NOMO-1 treated with DMSO at 0.1 percent for 48 hours (cell line): ENCODE data around the gene HNRNPA2B1.

Experiments
- DNase-seq: peaks from one replicate; lab custom pipeline; 2025; ENCODE audit not compliant: unreplicated experiment; lab: John Stamatoyannopoulos, UW

Gene HNRNPA2B1

DNA sequence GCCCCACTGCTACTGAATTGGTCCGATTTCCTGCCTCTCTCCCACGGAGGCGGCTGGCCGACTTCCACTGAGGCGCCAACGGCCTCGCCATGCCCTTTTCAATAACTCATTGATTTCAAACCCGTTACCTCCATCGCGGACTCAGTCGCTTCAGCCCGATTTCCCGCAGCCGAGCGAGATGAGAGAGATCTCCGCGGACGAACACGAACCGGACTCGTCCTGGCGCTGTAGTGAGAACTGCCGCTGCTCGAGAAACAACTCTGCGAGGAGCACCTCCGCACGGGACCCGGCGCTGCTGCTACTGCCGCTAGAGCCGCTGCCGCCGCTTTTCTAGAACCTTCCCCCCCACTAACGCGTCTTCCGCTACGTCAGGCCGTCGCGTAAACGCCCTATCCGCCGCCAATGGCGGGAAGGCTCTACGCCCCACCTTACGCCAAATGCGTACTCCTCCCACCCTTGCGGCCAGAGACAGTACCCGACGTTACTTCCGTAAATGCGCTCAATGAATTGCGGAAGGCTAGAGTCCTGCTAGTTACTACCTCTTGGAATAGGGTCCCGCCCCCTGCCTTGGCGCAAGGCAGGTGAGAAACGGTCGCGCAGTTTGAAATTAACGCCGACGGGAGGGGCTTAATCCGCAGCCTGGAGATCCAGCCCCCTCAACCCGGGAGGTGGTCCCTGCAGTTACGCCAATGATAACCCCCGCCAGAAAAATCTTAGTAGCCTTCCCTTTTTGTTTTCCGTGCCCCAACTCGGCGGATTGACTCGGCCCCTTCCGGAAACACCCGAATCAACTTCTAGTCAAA, at the start of gene HNRNPA2B1:
Gene HNRNPA2B1, minus strand, starts transcription at position 303 of the 803 bp plus-strand sequence. Its CDS starts 169 bp downstream, at position 134.
- DNase-seq, result peak; percentile 98

DNA sequence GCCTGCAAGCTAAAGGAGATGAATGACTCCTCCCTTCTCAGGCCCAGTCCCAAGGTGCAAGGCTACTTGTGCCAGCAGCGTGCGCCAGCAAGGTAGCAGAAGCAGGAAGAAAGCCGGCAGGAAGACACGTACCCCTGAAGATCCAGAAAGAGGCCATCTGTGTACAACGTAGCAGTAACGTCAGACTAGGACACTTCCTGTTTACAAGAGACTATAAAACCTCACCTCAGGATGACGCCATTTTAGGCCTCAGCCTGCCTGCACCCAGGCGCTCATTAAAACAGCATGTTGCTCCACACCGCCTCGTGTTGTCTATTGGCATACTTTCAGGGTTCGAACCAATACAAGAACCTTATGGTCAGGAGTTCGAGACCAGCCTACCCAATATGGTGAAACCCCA, 49.7 kb upstream of the HNRNPA2B1 start:
- DNase-seq, result no peak

DNA sequence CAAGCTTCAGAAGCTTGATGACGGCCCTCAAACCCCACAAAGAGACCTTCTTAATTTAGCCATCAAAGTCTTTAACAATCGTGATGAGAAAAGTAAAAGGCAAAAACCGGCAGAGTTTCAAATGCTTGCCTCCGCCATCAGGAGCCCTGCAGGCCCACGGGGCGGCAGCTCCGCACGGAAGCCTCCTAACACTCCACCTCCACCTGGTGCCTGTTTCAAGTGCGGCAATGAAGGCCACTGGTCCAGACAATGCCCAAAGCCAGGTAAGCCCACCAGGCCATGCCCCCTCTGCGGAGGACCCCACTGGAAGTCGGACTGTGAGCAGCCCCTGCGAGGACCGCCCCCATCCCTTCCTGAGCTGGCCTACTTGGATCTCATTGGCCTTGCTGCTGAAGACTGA, 44.6 kb upstream of the HNRNPA2B1 start:
- DNase-seq, result no peak

DNA sequence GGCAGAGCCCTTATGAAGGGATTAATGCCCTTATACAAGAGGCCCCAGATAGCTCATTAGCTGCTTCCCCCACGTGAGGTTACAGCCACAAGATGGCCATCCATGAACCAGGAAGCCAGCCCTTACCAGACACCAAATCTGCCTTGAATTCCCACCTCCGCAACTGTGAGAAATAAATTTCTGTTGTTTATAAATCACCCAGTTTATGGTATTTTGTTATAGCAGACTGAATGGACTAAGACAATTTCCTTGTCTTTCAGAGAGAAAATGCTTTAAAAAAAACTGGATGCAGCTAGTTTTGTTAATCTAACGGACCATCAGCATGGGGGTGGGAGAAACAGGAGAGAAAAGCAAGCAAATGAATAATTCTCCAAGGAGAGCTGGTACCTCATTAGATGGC, 37.5 kb upstream of the HNRNPA2B1 start:
- DNase-seq, result no peak

DNA sequence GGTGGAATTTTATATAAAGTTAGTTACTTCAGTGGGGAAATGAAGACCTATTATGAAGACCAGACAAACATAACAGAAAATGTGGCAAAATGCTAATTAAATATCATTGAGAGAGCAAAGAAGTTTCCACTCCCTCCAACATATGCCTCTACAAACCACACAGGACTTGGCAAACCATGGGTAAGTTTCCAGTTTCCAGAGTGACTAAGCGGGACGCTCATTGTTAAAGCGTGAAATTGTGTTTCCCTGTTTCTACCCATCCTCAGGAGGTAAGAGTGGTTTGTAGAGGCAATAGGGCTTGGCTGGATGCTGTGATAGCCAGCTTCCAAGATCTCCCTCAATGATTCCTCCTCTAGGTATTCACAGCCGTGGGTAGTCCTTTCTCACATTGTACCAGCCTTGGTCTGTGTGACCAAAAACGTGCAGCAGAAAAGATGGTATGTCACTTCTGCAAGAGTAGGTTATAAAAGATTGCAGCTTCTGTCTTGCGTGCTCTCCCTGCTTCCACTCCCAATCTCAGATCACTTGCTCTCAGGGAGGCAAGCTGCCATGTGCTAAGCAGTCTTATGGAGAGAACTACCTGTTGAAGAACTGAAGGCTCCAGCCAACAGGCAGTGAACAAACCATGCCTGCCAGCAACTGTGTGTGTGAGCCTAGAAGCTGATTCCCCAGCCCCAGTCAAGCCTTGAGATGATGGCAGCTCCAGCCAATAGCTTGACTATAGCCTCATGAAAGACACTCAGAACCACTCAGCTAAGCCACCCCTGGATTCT, 36.7 kb upstream of the HNRNPA2B1 start:
- DNase-seq, result no peak

DNA sequence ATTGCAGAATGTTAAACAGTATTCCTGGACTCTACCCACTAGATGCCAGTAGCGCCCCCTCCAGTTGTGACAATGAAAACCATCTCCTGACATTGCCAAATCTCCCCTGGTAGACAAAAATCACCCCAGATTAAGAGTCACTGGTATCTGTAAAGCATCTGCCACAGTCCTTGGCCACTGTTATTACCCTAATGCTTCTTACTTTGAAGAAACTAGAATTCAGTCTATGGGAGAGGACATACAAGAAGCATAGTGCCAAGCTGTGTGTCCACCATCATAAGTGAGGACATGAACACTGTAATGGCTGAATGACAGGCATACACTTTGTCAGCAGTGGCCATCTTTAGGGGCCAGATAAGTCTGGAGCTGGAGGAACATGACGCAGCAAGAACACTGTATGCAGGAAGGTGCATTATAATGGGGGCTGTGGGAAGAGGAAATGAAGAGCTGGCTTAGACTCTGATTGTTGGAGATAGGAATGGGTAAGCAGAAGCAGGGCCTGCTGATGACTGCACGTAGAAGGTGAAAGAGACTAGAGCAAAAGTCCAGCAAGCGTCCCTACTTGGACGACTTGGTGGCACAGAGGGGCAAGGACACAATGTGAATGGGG, 33.5 kb upstream of the HNRNPA2B1 start:
- no peak for DNase-seq

DNA sequence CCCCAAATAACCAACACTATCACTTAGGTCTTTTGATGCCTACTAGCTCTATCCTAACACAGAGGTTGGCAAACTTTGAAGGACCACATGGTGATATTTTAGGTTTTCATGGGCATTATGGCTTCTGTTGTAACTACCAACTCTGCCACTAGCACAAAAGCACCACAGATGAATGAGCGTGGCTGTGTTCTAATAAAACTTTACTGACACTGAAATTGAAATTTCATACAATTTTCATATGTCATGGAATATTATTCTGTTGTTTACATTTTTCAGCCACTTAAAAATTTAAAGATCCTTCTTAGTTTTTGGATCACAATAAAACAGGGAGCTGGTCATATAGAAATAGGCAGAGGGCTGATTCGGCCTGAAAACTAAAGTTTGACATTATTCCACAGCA, 27.4 kb upstream of the HNRNPA2B1 start:
- no peak for DNase-seq

DNA sequence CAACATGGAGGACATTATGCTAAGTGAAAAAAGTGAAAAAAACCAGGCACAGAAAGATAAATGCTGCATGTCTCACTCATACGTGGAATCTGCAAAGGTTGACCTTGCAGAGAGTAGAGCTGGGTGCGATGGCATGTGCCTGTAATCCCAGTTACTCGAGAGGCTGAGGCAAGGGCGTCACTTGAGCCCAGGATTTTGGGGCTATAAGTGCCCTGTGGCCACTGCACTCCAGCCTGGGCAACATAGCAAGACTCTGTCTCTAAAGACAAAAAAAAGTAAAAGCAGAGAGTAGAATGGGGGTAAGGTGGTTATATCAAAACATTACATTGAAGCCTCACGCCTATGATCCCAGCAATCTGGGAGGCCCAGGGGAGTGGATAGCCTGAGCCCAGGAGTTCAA, 23.8 kb upstream of the HNRNPA2B1 start:
- DNase-seq, result no peak

DNA sequence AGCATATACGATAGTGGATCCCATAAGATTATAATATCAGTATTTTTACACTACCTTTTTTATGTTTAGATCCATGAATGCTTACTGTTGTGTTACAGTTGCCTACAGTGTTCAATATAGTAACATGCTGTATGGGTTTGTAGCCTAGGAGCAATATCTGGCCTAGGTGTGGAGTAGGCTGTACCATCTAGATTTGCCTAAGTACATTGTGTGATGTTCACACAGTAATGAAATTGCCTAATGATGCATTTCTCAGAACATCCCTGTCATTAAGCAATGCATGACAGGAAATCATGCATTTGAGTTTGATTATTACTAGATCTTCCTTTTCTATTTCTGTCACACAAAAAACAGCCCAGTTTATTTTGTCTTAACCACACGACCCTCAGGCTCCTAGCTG, 15.5 kb upstream of the HNRNPA2B1 start:
- DNase-seq, result no peak

DNA sequence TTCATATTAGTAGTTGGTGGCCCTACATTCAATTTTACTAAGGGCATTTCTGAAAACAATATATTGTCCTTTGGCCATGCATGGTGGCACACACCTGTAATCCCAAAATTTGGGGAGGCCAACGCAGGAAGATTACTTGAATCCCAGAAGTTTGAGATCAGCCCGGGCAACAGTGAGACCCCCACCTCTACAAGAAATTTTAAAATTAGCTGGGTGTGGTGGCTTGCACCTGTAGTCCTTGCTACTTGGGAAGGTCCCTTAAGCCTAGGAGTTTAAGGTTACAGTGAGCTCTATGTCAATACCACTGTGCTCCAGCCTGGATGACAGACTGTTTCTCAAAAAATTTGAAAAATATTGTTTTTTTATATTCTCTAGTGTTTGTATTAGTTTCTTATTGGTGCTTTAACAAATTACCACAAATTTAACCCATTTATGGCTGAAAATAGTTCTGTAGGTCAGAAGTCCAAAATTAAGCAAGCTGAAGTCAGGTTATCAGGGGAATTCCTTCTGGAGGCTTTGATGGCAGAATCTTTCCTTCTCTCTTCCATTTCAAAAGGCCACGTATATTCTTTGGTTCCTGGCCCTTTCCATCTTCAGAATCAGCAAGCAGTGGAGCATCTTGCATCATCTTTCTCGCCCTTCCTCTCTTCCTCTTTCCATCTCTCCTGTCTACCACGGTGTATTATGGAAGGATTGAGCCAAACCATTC, 13.4 kb upstream of the HNRNPA2B1 start:
- no peak for DNase-seq

DNA sequence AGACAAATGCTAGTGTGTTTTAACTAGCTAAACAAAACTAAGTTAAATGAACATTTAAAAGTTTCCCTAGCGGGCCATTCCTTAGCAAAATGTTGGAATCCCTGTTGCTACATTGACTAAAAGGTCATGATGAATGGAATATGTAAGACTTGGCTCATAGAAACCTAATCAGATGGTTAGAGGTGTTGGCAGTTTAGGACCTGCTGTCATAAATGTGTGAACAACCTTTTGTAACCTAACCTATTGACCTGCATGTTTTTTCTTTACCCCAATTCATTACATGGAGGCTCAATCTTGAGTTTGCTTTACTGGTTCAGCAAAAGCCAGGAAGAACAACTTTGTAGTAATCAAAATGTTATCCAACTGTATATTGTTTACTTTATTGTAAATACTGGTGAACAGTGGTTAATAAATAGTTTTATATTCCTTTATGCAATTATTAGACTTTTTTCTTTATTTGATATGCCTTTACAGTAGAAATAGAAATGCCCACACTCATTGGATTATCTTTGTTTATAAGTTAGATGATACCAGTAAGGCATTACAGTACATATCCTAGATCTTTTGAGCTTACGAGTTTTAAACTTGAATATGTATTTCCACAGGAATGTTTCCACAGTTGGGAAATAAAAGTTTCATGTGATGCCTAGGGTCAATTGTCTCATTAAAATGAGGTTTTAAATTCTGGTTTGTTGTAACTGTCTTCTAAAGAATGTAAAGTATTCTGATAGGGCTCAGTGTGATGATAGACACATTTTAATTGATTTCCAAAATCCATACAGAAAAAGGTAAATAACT, 12.6 kb upstream of the HNRNPA2B1 start:
- no peak for DNase-seq

DNA sequence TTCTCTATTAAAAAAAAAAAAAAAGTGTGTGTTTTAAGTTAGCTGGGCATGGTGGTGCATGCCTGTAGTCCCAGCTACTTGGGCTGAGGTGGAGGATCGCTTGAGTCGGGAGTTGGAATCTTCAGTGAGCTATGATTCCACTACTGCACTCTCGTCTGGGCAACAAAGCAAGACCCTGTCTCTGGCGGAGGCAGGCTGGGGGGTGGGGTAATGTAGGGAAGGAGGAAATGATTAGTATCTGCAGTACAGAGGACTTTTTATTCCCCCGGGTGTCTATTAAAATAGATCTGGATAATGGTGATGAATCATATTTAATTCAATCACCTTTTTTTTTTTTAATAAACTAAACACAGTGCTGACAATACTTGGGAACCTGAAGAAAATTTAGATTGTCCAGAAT, 7.5 kb upstream of the HNRNPA2B1 start:
- no peak for DNase-seq

DNA sequence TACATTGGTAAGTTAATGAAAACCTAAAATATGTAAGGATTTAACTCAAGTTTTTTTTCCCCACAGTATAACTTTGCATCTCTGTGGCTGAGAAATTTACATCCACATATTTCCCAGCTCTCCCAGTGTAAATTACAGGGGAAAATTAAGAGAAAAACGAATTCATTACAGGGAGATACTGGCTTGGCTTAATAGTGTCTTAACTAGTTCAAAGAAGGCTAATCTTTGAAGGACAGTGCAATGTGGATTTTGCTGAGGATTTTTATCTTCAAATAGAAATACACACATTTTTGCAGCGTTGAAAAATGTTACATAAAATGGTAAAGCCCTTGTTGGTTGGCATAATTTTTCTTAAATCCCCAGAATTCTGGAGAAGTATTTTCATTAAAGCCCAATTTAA, 2.5 kb upstream of the HNRNPA2B1 start:
- no peak for DNase-seq

DNA sequence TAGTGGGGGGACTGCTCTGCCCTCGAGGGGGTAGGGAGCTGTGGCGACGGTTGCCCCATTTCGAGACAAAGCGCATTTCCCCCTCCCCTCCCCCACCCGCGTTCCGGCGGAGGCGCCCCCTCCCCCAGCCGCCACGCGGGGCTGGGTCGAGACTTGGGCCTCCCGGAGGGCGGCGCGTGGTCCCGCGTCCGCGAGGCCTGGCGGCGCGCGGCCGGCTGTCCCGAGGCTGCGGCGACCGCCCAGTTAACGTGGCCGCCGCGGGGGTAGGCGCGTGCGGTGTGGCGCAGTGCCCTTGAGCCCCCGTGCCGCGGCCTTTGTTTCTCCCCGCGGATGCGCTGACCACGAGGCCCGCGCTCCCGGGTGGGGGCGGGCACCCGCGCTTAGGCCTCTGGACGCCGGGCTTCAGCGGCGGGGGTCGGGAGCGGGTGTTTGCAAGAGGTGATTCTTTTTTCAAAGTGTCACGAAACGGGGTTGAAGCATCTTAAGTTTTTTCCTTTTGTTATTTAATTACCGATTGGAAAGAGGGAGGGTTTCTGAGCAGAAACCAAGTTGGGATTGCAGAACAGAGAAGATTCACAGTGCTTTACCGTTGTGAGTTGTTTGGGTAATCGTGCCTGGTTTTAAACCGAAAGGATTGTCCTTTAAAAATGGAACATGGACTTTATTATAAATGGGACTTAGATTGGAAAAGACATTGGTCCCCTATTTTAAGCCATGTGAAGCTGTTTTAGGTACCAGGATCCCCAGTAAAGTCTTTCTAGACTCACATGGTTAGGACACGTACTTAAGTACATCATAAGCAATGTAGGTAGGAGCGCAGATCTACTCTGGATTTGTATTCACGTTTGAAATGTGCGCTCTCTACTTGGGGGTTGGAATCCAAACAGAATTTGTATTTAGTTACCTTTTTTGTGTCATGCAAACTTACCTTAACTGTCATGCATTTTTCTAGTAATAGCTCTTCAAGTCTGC, 1.8 kb upstream of the HNRNPA2B1 start:
- no peak for DNase-seq

DNA sequence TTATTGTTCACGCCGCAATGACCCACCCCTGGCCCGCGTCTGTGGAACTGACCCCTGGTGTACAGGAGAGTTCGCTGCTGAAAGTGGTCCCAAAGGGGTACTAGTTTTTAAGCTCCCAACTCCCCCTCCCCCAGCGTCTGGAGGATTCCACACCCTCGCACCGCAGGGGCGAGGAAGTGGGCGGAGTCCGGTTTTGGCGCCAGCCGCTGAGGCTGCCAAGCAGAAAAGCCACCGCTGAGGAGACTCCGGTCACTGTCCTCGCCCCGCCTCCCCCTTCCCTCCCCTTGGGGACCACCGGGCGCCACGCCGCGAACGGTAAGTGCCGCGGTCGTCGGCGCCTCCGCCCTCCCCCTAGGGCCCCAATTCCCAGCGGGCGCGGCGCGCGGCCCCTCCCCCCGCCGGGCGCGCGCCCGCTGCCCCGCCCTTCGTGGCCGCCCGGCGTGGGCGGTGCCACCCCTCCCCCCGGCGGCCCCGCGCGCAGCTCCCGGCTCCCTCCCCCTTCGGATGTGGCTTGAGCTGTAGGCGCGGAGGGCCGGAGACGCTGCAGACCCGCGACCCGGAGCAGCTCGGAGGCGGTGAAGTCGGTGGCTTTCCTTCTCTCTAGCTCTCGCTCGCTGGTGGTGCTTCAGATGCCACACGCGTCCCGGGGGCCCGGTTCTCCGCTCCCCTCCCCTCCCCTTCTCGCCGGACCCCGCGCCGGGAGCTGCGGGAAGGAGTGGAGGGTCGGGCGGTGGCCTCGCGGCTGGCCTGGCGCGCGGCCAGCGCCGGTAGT, 887 bp upstream of the HNRNPA2B1 start, which contains the start of gene CBX3:
Gene CBX3, plus strand, starts transcription at position 499 of the 772 bp plus-strand sequence. CDS start 1,254 bp downstream, outside the sequence.
- peak; percentile 95 for DNase-seq

DNA sequence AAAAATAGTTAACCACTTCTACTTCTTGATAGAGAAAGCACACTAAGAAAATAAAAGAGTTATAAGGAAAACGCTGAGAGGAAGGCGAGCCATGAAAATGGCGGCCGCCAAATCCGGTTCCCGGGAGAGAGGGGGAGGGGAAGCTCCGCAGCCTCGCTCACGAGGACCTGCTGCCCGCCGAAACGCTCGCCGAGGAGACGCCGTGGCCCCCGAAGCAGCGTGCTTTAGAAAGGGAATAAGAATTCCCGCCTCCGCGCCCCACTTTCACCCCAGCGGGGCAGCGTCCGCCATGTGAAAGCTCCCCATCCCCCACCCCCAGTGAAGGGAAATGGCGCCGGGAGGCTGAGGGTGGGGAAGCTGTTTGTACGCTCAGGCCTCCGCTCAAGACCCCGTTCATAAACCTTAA, 505 bp downstream of the HNRNPA2B1 start:
- DNase-seq, result peak; percentile 65

DNA sequence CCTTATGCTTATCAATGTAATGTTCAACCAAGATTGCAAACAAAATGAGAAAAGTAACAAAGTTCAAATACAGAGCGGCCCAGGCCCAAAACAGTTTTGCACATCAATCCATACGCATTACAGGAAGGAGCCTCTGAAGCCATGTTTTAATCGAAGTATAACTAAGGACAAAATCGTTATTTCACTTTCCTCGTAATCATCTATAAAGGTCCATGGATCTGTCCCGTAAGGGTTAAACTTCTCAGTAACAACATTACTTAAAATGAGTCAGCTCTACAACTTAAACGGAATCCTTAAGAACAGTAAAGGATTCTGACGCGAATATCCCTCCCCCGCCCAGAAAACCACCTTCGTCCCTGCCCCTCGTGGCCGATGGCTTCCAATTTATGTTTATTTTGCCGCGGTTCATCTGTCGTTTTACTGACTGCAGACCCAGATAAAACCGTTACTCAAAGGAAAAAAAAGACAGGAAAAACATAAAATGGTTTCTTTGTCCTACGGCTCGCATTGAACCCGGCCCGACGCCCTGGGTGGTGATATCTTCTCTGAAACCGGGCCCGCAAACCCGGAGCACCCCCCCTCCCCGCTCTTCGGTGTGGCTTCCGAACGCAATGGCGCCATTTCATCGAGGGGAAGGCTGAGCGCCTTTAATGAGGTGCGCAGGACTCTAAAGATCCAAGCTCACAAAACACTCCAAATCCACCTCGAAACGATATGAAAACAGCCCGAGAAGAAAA, 1.1 kb downstream of the HNRNPA2B1 start:
- DNase-seq, result no peak

DNA sequence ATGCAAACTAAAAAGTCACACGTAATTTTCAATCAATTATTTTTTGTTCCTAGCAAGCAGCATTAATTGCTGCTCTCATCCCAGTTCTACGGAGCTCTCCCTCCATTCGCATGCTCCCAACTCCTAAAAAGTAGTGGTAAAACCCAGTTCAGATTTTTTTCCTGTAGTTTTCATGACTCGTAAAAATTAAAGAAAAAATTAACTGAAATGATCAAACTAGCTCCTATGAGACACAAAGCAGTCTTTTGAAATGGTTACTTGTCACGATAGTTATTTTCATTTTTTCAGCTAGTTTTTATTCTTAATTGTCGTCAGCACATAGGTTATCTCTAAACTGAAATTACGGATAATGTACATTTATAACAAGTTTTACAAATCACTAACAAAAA, 1.8 kb downstream of the HNRNPA2B1 start:
- no peak for DNase-seq
